GM13976 (cell line): ENCODE results near the gene APIP.

ENCODE experiments used
- DNase-seq: peaks from one replicate; pipeline ENCODE4 v3.0.0; 2012; ENCODE audit warnings: low spot score
- CTCF ChIP-seq: IDR thresholded peaks from 2 replicates; pipeline ENCODE4 v1.5.1; 2012; ENCODE audit warnings: borderline replicate concordance, mild to moderate bottlenecking; ENCODE audit not compliant: insufficient read depth; ENCODE audit errors: extremely low read depth, missing control alignments, control extremely low read depth
- in situ Hi-C: fragments of 300-500 bp; cut with MboI; formaldehyde crosslinking; loops from one replicate; pipeline ENCODE4 v1.12.0; 2022; ENCODE audit warnings: low sequenced_read_pairs, mixed read lengths, inconsistent platforms; ENCODE audit not compliant: unreplicated experiment

Gene APIP

GRCh38 chr11:34874202-34874601, 42.0 kb downstream of the APIP start:
- in situ Hi-C loops = no loop called here
- no peak for DNase-seq
- no peak for TF ChIP-seq CTCF

- in situ Hi-C loops = no loop called here
- TF ChIP-seq CTCF = no peak
- DNase-seq = no peak
These were observed 45.5 kb downstream of the APIP start for GRCh38 chr11:34870548-34871196.

- no peak for TF ChIP-seq CTCF
- in situ Hi-C loops = no loop called here
- DNase-seq = no peak
These were observed 46.8 kb downstream of the APIP start for GRCh38 chr11:34869425-34869824.

- TF ChIP-seq CTCF = no peak
- in situ Hi-C loops = no loop called here
- no peak for DNase-seq
These were observed 49.8 kb downstream of the APIP start for GRCh38 chr11:34866375-34866774.

GRCh38 chr11:34865261-34865660, 50.9 kb downstream of the APIP start:
- DNase-seq = no peak
- no peak for TF ChIP-seq CTCF
- in situ Hi-C loops = no loop called here

- no peak for TF ChIP-seq CTCF
- in situ Hi-C loops = no loop called here
These were observed 51.8 kb downstream of the APIP start for GRCh38 chr11:34864424-34864823.

More at GRCh38 chr11:34864424-34864823, 51.8 kb downstream of the APIP start:
- no peak for DNase-seq
